Neural cell (in vitro differentiated cells): ENCODE measurements around the gene PHAX.

Experiments
- EZH2 ChIP-seq: fragments of 200-600, 300-800 bp; shearing (Covaris generic), sonication (generic); IDR thresholded peaks from 2 replicates; pipeline ENCODE4 v1.6.1; 2014; ENCODE audit warnings: antibody characterized with exemption, low read length, borderline replicate concordance, mild to moderate bottlenecking; ENCODE audit not compliant: insufficient read depth, poor library complexity, severe bottlenecking
- MXI1 ChIP-seq: fragments of 450-650 bp; conservative IDR thresholded peaks from 2 replicates; pipeline ENCODE4 v1.6.1; 2014; ENCODE audit warnings: antibody characterized with exemption, mild to moderate bottlenecking; ENCODE audit not compliant: poor library complexity, severe bottlenecking
- RAD21 ChIP-seq: fragments of 450-650 bp; conservative IDR thresholded peaks from 2 replicates; pipeline ENCODE4 v1.6.1; 2014; ENCODE audit warnings: antibody characterized with exemption, mild to moderate bottlenecking, moderate library complexity
- TF ChIP-seq, protein P1 (sequence below): fragments of 450-650 bp; IDR thresholded peaks from 2 replicates; pipeline ENCODE4 v1.5.1; 2014; ENCODE audit warnings: antibody characterized with exemption, mild to moderate bottlenecking, moderate library complexity; ENCODE audit not compliant: poor library complexity, severe bottlenecking
- TF ChIP-seq, protein P2 (sequence below): IDR thresholded peaks from 2 replicates; pipeline ENCODE4 v1.6.1; 2012; ENCODE audit warnings: borderline replicate concordance

DNA sequence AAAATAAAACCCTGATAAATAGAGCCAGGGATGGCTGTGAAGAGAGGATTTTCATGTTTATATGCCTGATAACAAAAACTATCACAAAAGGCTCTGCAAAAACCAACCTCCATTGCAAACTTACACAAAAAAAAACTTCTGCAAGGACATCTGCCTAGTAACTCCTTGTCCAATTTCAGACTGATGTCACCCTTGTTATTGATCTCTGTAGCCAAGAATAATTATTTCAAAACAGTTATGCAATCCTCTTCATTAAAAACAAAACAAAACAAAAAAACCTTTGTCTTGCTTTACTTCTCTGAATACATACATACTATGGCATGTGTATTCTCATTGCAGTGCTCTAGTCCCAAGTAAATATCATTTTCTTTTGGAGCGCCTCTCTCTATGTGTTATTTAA is 49.7 kb downstream of the PHAX start:
- TF ChIP-seq MXI1, result no peak
- no peak for TF ChIP-seq EZH2
- TF ChIP-seq, protein P1, sequence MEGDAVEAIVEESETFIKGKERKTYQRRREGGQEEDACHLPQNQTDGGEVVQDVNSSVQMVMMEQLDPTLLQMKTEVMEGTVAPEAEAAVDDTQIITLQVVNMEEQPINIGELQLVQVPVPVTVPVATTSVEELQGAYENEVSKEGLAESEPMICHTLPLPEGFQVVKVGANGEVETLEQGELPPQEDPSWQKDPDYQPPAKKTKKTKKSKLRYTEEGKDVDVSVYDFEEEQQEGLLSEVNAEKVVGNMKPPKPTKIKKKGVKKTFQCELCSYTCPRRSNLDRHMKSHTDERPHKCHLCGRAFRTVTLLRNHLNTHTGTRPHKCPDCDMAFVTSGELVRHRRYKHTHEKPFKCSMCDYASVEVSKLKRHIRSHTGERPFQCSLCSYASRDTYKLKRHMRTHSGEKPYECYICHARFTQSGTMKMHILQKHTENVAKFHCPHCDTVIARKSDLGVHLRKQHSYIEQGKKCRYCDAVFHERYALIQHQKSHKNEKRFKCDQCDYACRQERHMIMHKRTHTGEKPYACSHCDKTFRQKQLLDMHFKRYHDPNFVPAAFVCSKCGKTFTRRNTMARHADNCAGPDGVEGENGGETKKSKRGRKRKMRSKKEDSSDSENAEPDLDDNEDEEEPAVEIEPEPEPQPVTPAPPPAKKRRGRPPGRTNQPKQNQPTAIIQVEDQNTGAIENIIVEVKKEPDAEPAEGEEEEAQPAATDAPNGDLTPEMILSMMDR, result no peak
- TF ChIP-seq RAD21, result no peak
- TF ChIP-seq, protein P2, sequence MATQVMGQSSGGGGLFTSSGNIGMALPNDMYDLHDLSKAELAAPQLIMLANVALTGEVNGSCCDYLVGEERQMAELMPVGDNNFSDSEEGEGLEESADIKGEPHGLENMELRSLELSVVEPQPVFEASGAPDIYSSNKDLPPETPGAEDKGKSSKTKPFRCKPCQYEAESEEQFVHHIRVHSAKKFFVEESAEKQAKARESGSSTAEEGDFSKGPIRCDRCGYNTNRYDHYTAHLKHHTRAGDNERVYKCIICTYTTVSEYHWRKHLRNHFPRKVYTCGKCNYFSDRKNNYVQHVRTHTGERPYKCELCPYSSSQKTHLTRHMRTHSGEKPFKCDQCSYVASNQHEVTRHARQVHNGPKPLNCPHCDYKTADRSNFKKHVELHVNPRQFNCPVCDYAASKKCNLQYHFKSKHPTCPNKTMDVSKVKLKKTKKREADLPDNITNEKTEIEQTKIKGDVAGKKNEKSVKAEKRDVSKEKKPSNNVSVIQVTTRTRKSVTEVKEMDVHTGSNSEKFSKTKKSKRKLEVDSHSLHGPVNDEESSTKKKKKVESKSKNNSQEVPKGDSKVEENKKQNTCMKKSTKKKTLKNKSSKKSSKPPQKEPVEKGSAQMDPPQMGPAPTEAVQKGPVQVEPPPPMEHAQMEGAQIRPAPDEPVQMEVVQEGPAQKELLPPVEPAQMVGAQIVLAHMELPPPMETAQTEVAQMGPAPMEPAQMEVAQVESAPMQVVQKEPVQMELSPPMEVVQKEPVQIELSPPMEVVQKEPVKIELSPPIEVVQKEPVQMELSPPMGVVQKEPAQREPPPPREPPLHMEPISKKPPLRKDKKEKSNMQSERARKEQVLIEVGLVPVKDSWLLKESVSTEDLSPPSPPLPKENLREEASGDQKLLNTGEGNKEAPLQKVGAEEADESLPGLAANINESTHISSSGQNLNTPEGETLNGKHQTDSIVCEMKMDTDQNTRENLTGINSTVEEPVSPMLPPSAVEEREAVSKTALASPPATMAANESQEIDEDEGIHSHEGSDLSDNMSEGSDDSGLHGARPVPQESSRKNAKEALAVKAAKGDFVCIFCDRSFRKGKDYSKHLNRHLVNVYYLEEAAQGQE, result no peak
